ENCODE measurements around the gene PLPP3. TPM values are rescaled to one million over a fixed set of nuclear protein-coding genes. Genes with fewer than 3 reads are reported as not detected.

Gene PLPP3
- polyA plus RNA-seq, 1 of the 3 experiments (the other 2 are of a cell fraction) = 32.2 TPM

GRCh38 chr1:56553046-56553445 lies 26.3 kb downstream of the PLPP3 start:
- DNase-seq = no peak
- Histone ChIP-seq H3K4me1 (ENCODE audit: control insufficient read depth in 1 of 2, insufficient read depth in 2 of 2, low read depth in 1 of 2, low read length in 1 of 2) (peaks cover 0 to 41% of the 10 kb centered on the region in 2 experiments; a peak in 2 of 4 replicates), H3F3A (replicated peaks; ENCODE audit: insufficient read depth) (peaks cover 3% of the 10 kb centered on the region), H3K4me2 (no peak overlapping the region), H4K20me1 (ENCODE audit: insufficient read depth) (peaks cover 38% of the 10 kb centered on the region), H3K79me2 (ENCODE audit: insufficient read depth) (peaks cover 16% of the 10 kb centered on the region; the same call in 1 of the 2 replicates), H3K27ac (ENCODE audit: low read depth in 2 of 2, low read length in 1 of 2) (no peak overlapping the region; a peak in 1 of 4 replicates), H3K9ac (no peak overlapping the region), H3K9me2 (no peaks in the 10 kb centered on the region), H2AFZ (ENCODE audit: low read depth) (no peak overlapping the region), H3K27me3 (ENCODE audit: insufficient read depth) (no peaks in the 10 kb centered on the region), H3K9me3 (no peaks in the 10 kb centered on the region), H3K36me3 (replicated peaks in 1 of 2; ENCODE audit: control insufficient read depth in 1 of 2, insufficient read depth in 2 of 2, low read length in 1 of 2) (peaks cover 0 to 34% of the 10 kb centered on the region in 2 experiments), H3K4me3 (ENCODE audit: low read depth in 2 of 2, low read length in 1 of 2) (no peak overlapping the region)
- 80% methylated on average over 1 of the region's 1 CpG for WGBS (ENCODE audit: low lambda C conversion rate)
- POLR2A ChIA-PET = no interaction called here
- CTCF ChIA-PET = interaction anchor here (1.0 kb wide), 1 partner anchor 23 kb away, joined by 3 read pairs; no protein-coding TSS in a partner anchor
- no peak for TF ChIP-seq FOXM1 (IDR thresholded peaks at IDR 0.05; ENCODE audit: low read depth)
- TF ChIP-seq REST (IDR thresholded peaks at IDR 0.05; ENCODE audit: low read depth, low read length) = no peak
- TF ChIP-seq GABPA (IDR thresholded peaks at IDR 0.05; ENCODE audit: low read depth) = no peak
- no peak for TF ChIP-seq MEF2A (IDR thresholded peaks at IDR 0.05; ENCODE audit: borderline replicate concordance, low read depth)

GRCh38 chr1:56552349-56552748 lies 27.0 kb downstream of the PLPP3 start:
- Histone ChIP-seq H4K20me1 (ENCODE audit: insufficient read depth) (peaks cover 38% of the 10 kb centered on the region), H3K36me3 (replicated peaks in 1 of 2; ENCODE audit: control insufficient read depth in 1 of 2, insufficient read depth in 2 of 2, low read length in 1 of 2) (peaks cover 0 to 31% of the 10 kb centered on the region in 2 experiments), H3K27ac (ENCODE audit: low read depth in 2 of 2, low read length in 1 of 2) (peak overlapping the region in 1 of 2 experiments; percentile 28; a peak in 1 of 4 replicates), H3K4me3 (ENCODE audit: low read depth in 2 of 2, low read length in 1 of 2) (no peak overlapping the region), H3K4me2 (no peak overlapping the region), H3F3A (replicated peaks; ENCODE audit: insufficient read depth) (no peaks in the 10 kb centered on the region), H3K9me2 (no peaks in the 10 kb centered on the region), H3K9ac (no peak overlapping the region), H3K27me3 (ENCODE audit: insufficient read depth) (no peaks in the 10 kb centered on the region), H2AFZ (ENCODE audit: low read depth) (no peak overlapping the region), H3K4me1 (ENCODE audit: control insufficient read depth in 1 of 2, insufficient read depth in 2 of 2, low read depth in 1 of 2, low read length in 1 of 2) (peaks cover 0 to 44% of the 10 kb centered on the region in 2 experiments; a peak in 2 of 4 replicates), H3K9me3 (no peaks in the 10 kb centered on the region), H3K79me2 (ENCODE audit: insufficient read depth) (peaks cover 16% of the 10 kb centered on the region; the same call in 1 of the 2 replicates)
- POLR2A ChIA-PET = no interaction called here
- no peak for DNase-seq
- CTCF ChIA-PET = interaction anchor here (1.0 kb wide), 1 partner anchor 22 kb away, joined by 3 read pairs; no protein-coding TSS in a partner anchor
- TF ChIP-seq GABPA (IDR thresholded peaks at IDR 0.05; ENCODE audit: low read depth) (no peak), NFIC (IDR thresholded peaks at IDR 0.05; ENCODE audit: borderline replicate concordance) (no peak), USF2 (IDR thresholded peaks at IDR 0.05; ENCODE audit: borderline replicate concordance, low read depth, low read length) (no peak), SIN3A (IDR thresholded peaks at IDR 0.05; ENCODE audit: borderline replicate concordance, low read depth, low read length) (no peak), TCF12 (IDR thresholded peaks at IDR 0.05) (no peak), CHD2 (IDR thresholded peaks at IDR 0.05; ENCODE audit: low read length, partially characterized antibody) (no peak), GATA2 (CRISPR knock-in tag; IDR thresholded peaks at IDR 0.05) (no peak), PBX3 (IDR thresholded peaks at IDR 0.05) (no peak), POLR2AphosphoS5 (IDR thresholded peaks at IDR 0.05; ENCODE audit: low read depth, low read length) (no peak), RCOR1 (IDR thresholded peaks at IDR 0.05; ENCODE audit: low read length) (no peak), RFX5 (IDR thresholded peaks at IDR 0.05; ENCODE audit: low read length) (no peak), FOXM1 (IDR thresholded peaks at IDR 0.05; ENCODE audit: low read depth) (no peak), ELF1 (IDR thresholded peaks at IDR 0.05) (no peak)

Measured in SK-N-SH (cell line).